H1 (cell line): ENCODE measurements around the gene TMEM222. TPM values are rescaled to one million over a fixed set of nuclear protein-coding genes. Genes with fewer than 3 reads are reported as not detected.

Source experiments
- CTCF ChIA-PET: fragments of 300-600 bp; sonication (Branson Sonifier 250); formaldehyde crosslinking; loops from one replicate; lab custom pipeline; 2021; ENCODE audit not compliant: partially characterized antibody; lab: Charles Lee
- POLR2A ChIA-PET: fragments of 300-600 bp; sonication (Branson Sonifier 250); formaldehyde crosslinking; loops from one replicate; lab custom pipeline; 2021; ENCODE audit warnings: inconsistent platforms; ENCODE audit not compliant: partially characterized antibody; lab: Charles Lee
- DNase-seq, 2 experiments: peaks; one replicate each; pipeline versions ENCODE4 v3.0.0 to v3.0.0-alpha.2; 2010 to 2022; ENCODE audit warnings: low spot score in 2 of 2, low read depth in 1 of 2, mixed read lengths in 1 of 2
- FAIRE-seq: peaks from 2 replicates; lab custom pipeline; 2011; peaks lifted over from hg19 to GRCh38; lab: Jason Lieb, UNC
- H2AFZ ChIP-seq: 2 replicates; pipeline ENCODE4 v1.8.1; 2012; ENCODE audit warnings: low read length, inconsistent platforms
- H2AK5ac ChIP-seq: 2 replicates; pipeline ENCODE4 v1.6.1; 2013; ENCODE audit warnings: low read depth, low read length
- H2BK120ac ChIP-seq: replicated peaks from 2 replicates; pipeline ENCODE3; 2013; ENCODE audit warnings: low read depth, low read length, inconsistent platforms
- H2BK12ac ChIP-seq: 2 replicates; pipeline ENCODE4 v1.6.1; 2013; ENCODE audit warnings: low read depth, low read length
- H2BK15ac ChIP-seq: 2 replicates; pipeline ENCODE4 v1.6.1; 2013; ENCODE audit warnings: low read length
- H2BK20ac ChIP-seq: 2 replicates; pipeline ENCODE4 v1.6.1; 2013; ENCODE audit warnings: low read length
- H2BK5ac ChIP-seq: 2 replicates; pipeline ENCODE4 v1.6.1; 2013; ENCODE audit warnings: low read depth, low read length
- H3K14ac ChIP-seq: 2 replicates; pipeline ENCODE4 v1.6.1; 2013; ENCODE audit warnings: inconsistent platforms; ENCODE audit not compliant: insufficient read length
- H3K18ac ChIP-seq: 2 replicates; pipeline ENCODE4 v1.6.1; 2013; ENCODE audit warnings: low read length; ENCODE audit errors: extremely low read depth
- H3K23ac ChIP-seq: 2 replicates; pipeline ENCODE4 v1.6.1; 2013; ENCODE audit warnings: inconsistent platforms; ENCODE audit not compliant: insufficient read length
- H3K23me2 ChIP-seq: 2 replicates; pipeline ENCODE4 v1.6.1; 2013; ENCODE audit warnings: low read depth, low read length
- H3K27ac ChIP-seq: 2 replicates; pipeline ENCODE4 v1.6.1; 2011; ENCODE audit warnings: low read depth, low read length, inconsistent platforms
- H3K27me3 ChIP-seq, 4 experiments: replicated peaks in 1 of 4; 1 replicate in 1 of 4; 2 replicates in 3 of 4; pipeline versions ENCODE4 v1.6.1 to v1.8.1; 2011 to 2013; ENCODE audit warnings: low read length in 3 of 4, mild to moderate bottlenecking in 3 of 4, inconsistent platforms in 2 of 4, mixed read lengths in 2 of 4, moderate library complexity in 1 of 4; ENCODE audit not compliant: control insufficient read depth in 3 of 4, insufficient read depth in 3 of 4; ENCODE audit errors: extremely low read depth in 1 of 4
- H3K36me3 ChIP-seq, 4 experiments: 2 replicates each; pipeline versions ENCODE4 v1.6.1 to v1.8.1; 2011 to 2013; ENCODE audit warnings: mild to moderate bottlenecking in 4 of 4, low read length in 3 of 4, moderate library complexity in 2 of 4, control low read depth in 1 of 4, inconsistent platforms in 1 of 4; ENCODE audit not compliant: insufficient read depth in 4 of 4, control insufficient read depth in 2 of 4
- H3K4ac ChIP-seq: replicated peaks from 2 replicates; pipeline ENCODE3; 2013; ENCODE audit warnings: low read length, low read depth, mixed read lengths, inconsistent platforms; ENCODE audit not compliant: insufficient read length
- H3K4me1 ChIP-seq, 4 experiments: replicated peaks in 1 of 4; 1 replicate in 1 of 4; 2 replicates in 3 of 4; pipeline versions ENCODE4 v1.6.1 to v1.8.1; 2011 to 2013; ENCODE audit warnings: low read length in 3 of 4, inconsistent platforms in 2 of 4, mixed read lengths in 1 of 4; ENCODE audit not compliant: insufficient read depth in 4 of 4, control insufficient read depth in 3 of 4
- H3K4me2 ChIP-seq, 2 experiments: 2 replicates each; pipeline versions ENCODE4 v1.6.1 to v1.8.1; 2011 to 2013; ENCODE audit warnings: low read depth in 2 of 2, low read length in 2 of 2, control low read depth in 1 of 2, inconsistent platforms in 1 of 2, mild to moderate bottlenecking in 1 of 2; ENCODE audit not compliant: insufficient read depth in 1 of 2
- H3K4me3 ChIP-seq, 4 experiments: fragments of 200-600, 300-600 bp in 1 of 4; sonication (generic), shearing (Covaris generic), sonication (Bioruptor Twin) in 1 of 4; 2 replicates each; pipeline versions ENCODE4 v1.5.1 to v1.8.1; 2011 to 2016; ENCODE audit warnings: low read length in 4 of 4, low read depth in 3 of 4, control low read depth in 2 of 4, inconsistent platforms in 2 of 4, mild to moderate bottlenecking in 2 of 4, mixed read lengths in 1 of 4, moderate library complexity in 1 of 4; ENCODE audit not compliant: insufficient read depth in 2 of 4; ENCODE audit errors: extremely low read depth in 1 of 4
- H3K56ac ChIP-seq: replicated peaks from 2 replicates; pipeline ENCODE3; 2013; ENCODE audit warnings: low read depth, mild to moderate bottlenecking, mixed read lengths, low read length, inconsistent platforms; ENCODE audit not compliant: insufficient read length
- H3K79me1 ChIP-seq: 2 replicates; pipeline ENCODE4 v1.6.1; 2013; ENCODE audit warnings: low read depth, low read length, control low read depth
- H3K79me2 ChIP-seq, 2 experiments: 2 replicates each; pipeline versions ENCODE4 v1.6.1 to v1.8.1; 2012 to 2013; ENCODE audit warnings: low read length in 2 of 2, mild to moderate bottlenecking in 2 of 2, inconsistent platforms in 1 of 2; ENCODE audit not compliant: insufficient read depth in 2 of 2, control insufficient read depth in 1 of 2
- H3K9ac ChIP-seq, 4 experiments: replicated peaks in 1 of 4; 1 replicate in 1 of 4; 2 replicates in 3 of 4; pipeline versions ENCODE4 v1.6.1 to v1.8.1; 2011 to 2013; ENCODE audit warnings: low read depth in 3 of 4, low read length in 3 of 4, control low read depth in 2 of 4, mild to moderate bottlenecking in 2 of 4, moderate library complexity in 2 of 4, inconsistent platforms in 1 of 4; ENCODE audit errors: extremely low read depth in 1 of 4
- H3K9me3 ChIP-seq, 2 experiments: 2 replicates each; pipeline versions ENCODE4 v1.6.1 to v1.8.1; 2012 to 2013; ENCODE audit warnings: mild to moderate bottlenecking in 2 of 2, moderate library complexity in 2 of 2, control low read depth in 1 of 2, inconsistent platforms in 1 of 2, low read depth in 1 of 2, low read length in 1 of 2, mixed read lengths in 1 of 2; ENCODE audit not compliant: insufficient read depth in 2 of 2
- H4K20me1 ChIP-seq, 2 experiments: replicated peaks in 1 of 2; 2 replicates each; pipeline versions ENCODE3 to v1.8.1; 2011 to 2013; ENCODE audit warnings: inconsistent platforms in 2 of 2, low read length in 2 of 2, mild to moderate bottlenecking in 1 of 2; ENCODE audit not compliant: insufficient read depth in 2 of 2, control insufficient read depth in 1 of 2
- H4K5ac ChIP-seq: 2 replicates; pipeline ENCODE4 v1.6.1; 2013; ENCODE audit warnings: low read length, low read depth, mixed read lengths, inconsistent platforms; ENCODE audit not compliant: insufficient read length
- H4K8ac ChIP-seq: 2 replicates; pipeline ENCODE4 v1.8.0; 2013; ENCODE audit warnings: mild to moderate bottlenecking, moderate library complexity, low read length, inconsistent platforms; ENCODE audit not compliant: insufficient read depth; ENCODE audit errors: extremely low read depth
- H4K91ac ChIP-seq: replicated peaks from 2 replicates; pipeline ENCODE3; 2013; ENCODE audit warnings: low read length, mixed read lengths, inconsistent platforms; ENCODE audit not compliant: insufficient read length
- CBX8 ChIP-seq: fragments of 300-800, 300-1000 bp; sonication (generic); IDR thresholded peaks from 2 replicates; pipeline ENCODE4 v1.7.1; 2016; ENCODE audit warnings: low read depth, low read length, borderline replicate concordance
- CTBP2 ChIP-seq: IDR thresholded peaks from 2 replicates; pipeline ENCODE4 v1.7.0; 2011; ENCODE audit warnings: borderline replicate concordance, mild to moderate bottlenecking, moderate library complexity, mixed read lengths, low read length; ENCODE audit not compliant: insufficient read depth, insufficient read length
- EP300 ChIP-seq, 2 experiments: IDR thresholded peaks; 1 replicate in 1 of 2; 2 replicates in 1 of 2; pipeline ENCODE4 v1.6.1; 2011 to 2012; ENCODE audit warnings: low read depth in 2 of 2, low read length in 2 of 2, mild to moderate bottlenecking in 2 of 2, borderline replicate concordance in 1 of 2, inconsistent platforms in 1 of 2, moderate library complexity in 1 of 2
- FOSL1 ChIP-seq: IDR thresholded peaks from 2 replicates; pipeline ENCODE4 v1.6.1; 2011; ENCODE audit warnings: mild to moderate bottlenecking, low read depth, low read length, moderate library complexity; ENCODE audit not compliant: insufficient read depth
- GTF2F1 ChIP-seq: IDR thresholded peaks from 2 replicates; pipeline ENCODE4 v1.6.1; 2012; ENCODE audit warnings: low read depth, low read length, improper control_type of control experiment, borderline replicate concordance
- NANOG ChIP-seq: IDR thresholded peaks from 2 replicates; pipeline ENCODE4 v1.6.1; 2011; ENCODE audit warnings: low read length, low read depth, mild to moderate bottlenecking, inconsistent platforms; ENCODE audit not compliant: insufficient read depth, poor library complexity, severe bottlenecking
- POLR2AphosphoS5 ChIP-seq: IDR thresholded peaks from 2 replicates; pipeline ENCODE4 v1.6.1; 2011; ENCODE audit warnings: low read depth, low read length
- RBBP5 ChIP-seq: IDR thresholded peaks from 2 replicates; pipeline ENCODE4 v1.7.1; 2012; ENCODE audit warnings: low read depth, mild to moderate bottlenecking, inconsistent platforms, low read length, moderate library complexity, borderline replicate concordance
- RFX5 ChIP-seq: IDR thresholded peaks from 2 replicates; pipeline ENCODE4 v1.6.1; 2011; ENCODE audit warnings: low read depth, low read length, improper control_type of control experiment, borderline replicate concordance
- WGBS, 2 experiments: shearing (Covaris generic) in 1 of 2; methylation state at CpG; one replicate each; pipeline versions ENCODE4 v1.1.6 to v1.1.7; 2013 to 2015; ENCODE audit warnings: low lambda C conversion rate in 2 of 2, mixed read lengths in 2 of 2, inconsistent platforms in 1 of 2, low coverage in 1 of 2, missing lambda C conversion rate in 1 of 2; ENCODE audit not compliant: insufficient replicate concordance in 2 of 2, insufficient coverage in 1 of 2, insufficient read length in 1 of 2; ENCODE audit errors: extremely low coverage in 1 of 2, missing lambda C conversion rate in 1 of 2; 5-methylcytosine and 5-hydroxymethylcytosine counted together
- polyA plus RNA-seq, 7 experiments: library from polyadenylated mRNA; depleted of rRNA in 3 of 7; stranded (reverse) in 5 of 7; unstranded in 2 of 7; fragments of >200 nt in 5 of 7; fragments of 200-250 nt in 2 of 7; gene quantifications; 1 replicate in 5 of 7; 2 replicates in 1 of 7; 4 replicates in 1 of 7; pipeline versions ENCODE4 v1.2.1 to v1.2.3, GENCODE V29; 2011 to 2013; ENCODE audit warnings: missing spikeins in 2 of 7, mixed read lengths in 2 of 7
- total RNA-seq: library from RNA; stranded (reverse); fragmentation: NEBNext Ultra II Directional; extraction: Animal tissue kit (Norgen Biotek cat#: 25700); gene quantifications from 2 replicates; pipeline ENCODE4 v1.2.1, GENCODE V29; 2021

Gene TMEM222
- total and polyA plus RNA-seq, 2 of the 8 experiments (the other 6 are each of a cell fraction or from before 2014, with no cell fraction given), result 27.0 to 51.8 TPM

DNA sequence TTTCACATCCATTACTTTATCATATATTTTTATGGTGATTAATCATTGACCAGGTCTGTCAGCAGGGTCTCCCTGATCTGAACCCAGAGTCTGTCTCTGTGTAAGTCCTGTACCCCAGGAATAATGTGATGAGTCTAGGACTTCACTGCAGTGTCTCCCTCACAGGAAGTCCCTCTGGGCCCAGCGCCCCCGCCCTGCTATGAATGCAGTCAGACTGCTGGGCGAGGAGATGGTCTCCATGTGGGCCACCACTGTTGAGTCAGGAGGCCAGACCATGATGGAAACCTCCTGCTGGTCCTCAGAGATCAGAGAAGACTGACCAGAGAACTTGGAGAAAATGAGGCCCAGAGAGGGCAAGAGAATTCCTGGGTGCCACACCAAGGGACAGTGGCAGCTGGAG is 9.5 kb downstream of the TMEM222 start:
- peaks cover 0 to 24% of the 10 kb centered on the region in 2 experiments; a peak in 3 of 4 replicates for H3K79me2 ChIP-seq
- no peak overlapping the region for H3K9ac ChIP-seq
- no peak overlapping the region for H4K91ac ChIP-seq
- no peak overlapping the region for H3K4me2 ChIP-seq
- no peak overlapping the region for H3K18ac ChIP-seq
- H3K23me2 ChIP-seq, result no peaks in the 10 kb centered on the region
- WGBS, 2 experiments, result 96% methylated on average over 3 of the region's 3 CpGs; no CpG with 5 or more reads in 1 of the 2 experiments
- no peak overlapping the region for H2BK5ac ChIP-seq
- no peaks in the 10 kb centered on the region for H3K27me3 ChIP-seq
- H2AK5ac ChIP-seq, result no peak overlapping the region
- no peak overlapping the region for H3K27ac ChIP-seq
- H3K14ac ChIP-seq, result no peak overlapping the region
- no peak overlapping the region for H2AFZ ChIP-seq
- FAIRE-seq, result no peak
- peaks cover 4 to 18% (median 11%) of the 10 kb centered on the region in 4 experiments; a peak in 7 of 8 replicates for H3K36me3 ChIP-seq
- ChIA-PET CTCF (interaction anchor here (0.5 to 17.0 kb wide), 12 partner anchors 8 to 362 kb away, joined by 3 to 321 read pairs (median 37); partner anchors contain the start of genes MAP3K6, SYTL1 and TMEM222), POLR2A (interaction anchor here (1.4 to 2.4 kb wide), 2 partner anchors 9 to 10 kb away, joined by 12 to 14 read pairs; partner anchors contain the start of genes SYTL1 and TMEM222)
- no peak overlapping the region for H2BK12ac ChIP-seq
- H4K5ac ChIP-seq, result no peak overlapping the region
- DNase-seq, result no peak
- TF ChIP-seq NANOG, result no peak
- no peak for TF ChIP-seq RFX5
- no peak for TF ChIP-seq FOSL1
- TF ChIP-seq CBX8, result no peak
- no peak for TF ChIP-seq RBBP5
- TF ChIP-seq POLR2AphosphoS5, result no peak
- TF ChIP-seq EP300 (IDR thresholded peaks at IDR 0.05; ENCODE audit: borderline replicate concordance in 1 of 2, low read depth in 2 of 2, low read length in 2 of 2), result no peak
- TF ChIP-seq CTBP2, result no peak
- no peak for TF ChIP-seq GTF2F1
- H2BK15ac ChIP-seq, result no peak overlapping the region
- no peak overlapping the region for H2BK20ac ChIP-seq
- peaks cover 3% of the 10 kb centered on the region; the same call in 1 of the 2 replicates for H3K79me1 ChIP-seq
- no peak overlapping the region for H3K4me3 ChIP-seq
- no peak overlapping the region for H3K56ac ChIP-seq
- H2BK120ac ChIP-seq, result no peak overlapping the region
- no peak overlapping the region for H3K4ac ChIP-seq
- H3K4me1 ChIP-seq, result no peaks in the 10 kb centered on the region
- peaks cover 8 to 20% of the 10 kb centered on the region in 2 experiments for H4K20me1 ChIP-seq
- no peak overlapping the region for H3K23ac ChIP-seq
- no peak overlapping the region for H4K8ac ChIP-seq
- no peaks in the 10 kb centered on the region for H3K9me3 ChIP-seq
